Natural killer cell treated with Interleukin-12 subunit alpha and Interleukin-12 subunit beta and Interleukin-15 and Interleukin-18, amount 100 ng/mL, for 72 hours (primary cell): ENCODE data around the gene NFATC1. TPM values are rescaled to one million over a fixed set of nuclear protein-coding genes. Genes with fewer than 3 reads are reported as not detected.
"Not testable (repeated sequence)": the region's sequence is repeated elsewhere in the genome, so short reads cannot be mapped to it uniquely, and the experiment has no call there.

Experiments
- ATAC-seq, 2 donors: fragments of 150-1000 bp; cut with Tn5 transposase in 1 of 2; sonication (Bioruptor Pico), chemical (Tn5 transposase) in 1 of 2; 2 replicates each; pipeline ENCODE4 v1.10.0; 2021
- DNase-seq: peaks from one replicate; pipeline ENCODE4 v3.0.0; 2022; ENCODE audit warnings: low spot score
- H3K27ac Mint-ChIP-seq, 2 donors: 1 replicate in 1 of 2; 2 replicates in 1 of 2; pipeline ENCODE4 v1.8.0; 2022; ENCODE audit warnings: mixed read lengths in 2 of 2, mild to moderate bottlenecking in 1 of 2, moderate library complexity in 1 of 2
- H3K27me3 Mint-ChIP-seq, 2 donors: 1 replicate in 1 of 2; 2 replicates in 1 of 2; pipeline ENCODE4 v1.8.0; 2022; ENCODE audit warnings: mixed read lengths in 2 of 2
- H3K36me3 Mint-ChIP-seq: one replicate; pipeline ENCODE4 v1.8.0; 2022; ENCODE audit warnings: mixed read lengths
- H3K4me1 Mint-ChIP-seq, 2 donors: 1 replicate in 1 of 2; 2 replicates in 1 of 2; pipeline ENCODE4 v1.8.0; 2022; ENCODE audit warnings: low read depth in 2 of 2, mixed read lengths in 2 of 2, mild to moderate bottlenecking in 1 of 2
- H3K4me3 Mint-ChIP-seq: one replicate; pipeline ENCODE4 v1.8.0; 2022; ENCODE audit warnings: mixed read lengths
- H3K9me3 Mint-ChIP-seq: 2 replicates; pipeline ENCODE4 v1.8.0; 2022; ENCODE audit warnings: mixed read lengths
- total RNA-seq, 2 donors: library from RNA; stranded (reverse); gene quantifications; one replicate each; pipeline ENCODE4 v1.2.3, GENCODE V29; 2022

The NFATC1 gene
- total RNA-seq, 2 donors from 2014 or later, result 22.3 to 34.4 TPM

DNA sequence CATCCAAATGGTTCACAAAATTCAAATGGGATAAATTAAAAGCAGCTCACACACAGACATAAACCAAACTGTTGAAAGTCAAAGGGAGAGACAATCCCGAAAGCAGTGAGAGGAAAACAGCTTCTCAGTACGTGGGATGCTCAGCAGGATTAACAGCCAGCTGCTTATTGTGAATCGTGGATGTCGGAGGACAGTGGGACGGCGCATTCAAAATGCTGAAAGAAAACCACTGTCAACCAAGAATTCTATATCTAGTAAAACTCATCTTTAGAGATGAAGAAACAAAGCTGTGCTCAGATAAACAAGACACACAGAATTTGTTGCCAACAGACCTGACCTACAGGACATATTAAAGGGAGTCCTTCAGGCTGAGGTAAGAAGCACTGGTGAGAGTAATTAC is 102.9 kb downstream of the NFATC1 start:
- DNase-seq, result no peak
- peaks cover 39% of the 10 kb centered on the region for H3K36me3 Mint-ChIP-seq
- no peaks in the 10 kb centered on the region for H3K27me3 Mint-ChIP-seq

DNA sequence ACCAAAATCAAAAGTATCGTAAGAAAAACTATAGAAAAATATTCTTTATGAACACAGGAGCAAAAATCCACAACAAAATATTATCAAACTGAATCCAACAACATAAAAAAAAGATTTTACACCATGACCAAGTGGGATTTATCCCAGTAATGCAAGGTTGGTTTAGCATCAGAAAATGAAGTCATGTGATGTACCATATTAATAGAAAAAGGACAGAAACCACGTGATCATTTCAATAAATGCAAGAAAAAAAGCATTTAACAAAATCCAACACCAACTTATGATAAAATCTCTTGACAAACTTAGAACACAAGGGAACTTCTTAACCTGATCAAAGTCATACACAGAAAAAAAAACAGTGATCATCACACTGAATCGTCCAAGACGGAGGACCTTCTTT is 105.3 kb downstream of the NFATC1 start:
- no peak for DNase-seq
- no peak for ATAC-seq
- peaks cover 21% of the 10 kb centered on the region for H3K9me3 Mint-ChIP-seq
- peaks cover 8 to 12% of the 10 kb centered on the region in 2 donors for H3K4me1 Mint-ChIP-seq
- peaks cover 33% of the 10 kb centered on the region for H3K36me3 Mint-ChIP-seq
- no peak overlapping the region for H3K4me3 Mint-ChIP-seq
- H3K27ac Mint-ChIP-seq, result no peak overlapping the region
- no peaks in the 10 kb centered on the region for H3K27me3 Mint-ChIP-seq

More for the DNA sequence above, 102.9 kb downstream of the NFATC1 start:
- Mint-ChIP-seq H3K4me1 (peaks cover 0 to 6% of the 10 kb centered on the region in 2 donors), H3K27ac (no peak overlapping the region), H3K9me3 (peaks cover 24% of the 10 kb centered on the region), H3K4me3 (no peak overlapping the region)
- no peak for ATAC-seq

DNA sequence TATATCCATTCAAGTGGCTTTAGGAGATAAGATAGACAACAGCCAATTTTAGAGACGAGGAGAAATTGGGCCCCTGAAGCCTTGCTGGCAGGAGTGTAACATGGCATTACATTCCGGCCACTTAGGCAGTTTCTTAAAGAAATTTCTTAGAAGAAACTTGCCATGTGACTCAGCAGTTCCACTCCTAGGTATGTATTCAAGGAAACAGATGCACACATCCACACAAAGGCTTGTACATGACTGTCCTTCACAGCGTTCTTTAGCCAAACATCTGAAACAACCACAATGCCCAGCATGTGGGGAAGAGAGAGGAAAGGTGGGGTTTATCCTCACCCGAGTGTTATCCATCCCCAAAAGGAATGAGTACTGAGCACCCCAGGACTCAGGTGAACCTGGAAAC is 107.1 kb downstream of the NFATC1 start:
- Mint-ChIP-seq H3K4me1 (peaks cover 16 to 23% of the 10 kb centered on the region in 2 donors), H3K4me3 (no peak overlapping the region), H3K27me3 (no peaks in the 10 kb centered on the region), H3K36me3 (peaks cover 25% of the 10 kb centered on the region), H3K27ac (no peak overlapping the region), H3K9me3 (peaks cover 19% of the 10 kb centered on the region)
- DNase-seq, result no peak
- no peak for ATAC-seq

DNA sequence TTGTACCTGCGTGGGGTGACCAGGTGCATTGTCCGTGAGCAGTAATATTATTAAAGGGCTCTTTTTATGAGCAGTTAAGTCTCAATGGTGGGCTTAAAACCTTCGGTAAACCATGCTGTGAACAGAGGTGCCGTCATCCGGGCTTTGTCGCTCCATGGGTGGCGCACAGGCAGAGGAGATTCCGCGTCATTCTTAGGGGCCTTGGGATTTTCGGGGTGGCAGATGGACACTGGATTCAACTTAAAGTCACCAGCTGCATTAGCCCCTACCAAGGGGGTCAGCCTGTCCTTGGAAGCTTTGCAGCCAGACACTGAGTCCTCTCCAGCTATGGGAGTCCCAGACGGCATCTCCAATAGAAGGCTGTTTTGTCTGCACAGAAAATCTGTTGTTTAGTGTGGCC is 107.7 kb downstream of the NFATC1 start:
- Mint-ChIP-seq H3K27ac (no peak overlapping the region), H3K4me3 (no peak overlapping the region), H3K9me3 (peaks cover 13% of the 10 kb centered on the region), H3K27me3 (peaks cover 0 to 1% of the 10 kb centered on the region in 2 donors), H3K4me1 (peaks cover 23 to 29% of the 10 kb centered on the region in 2 donors), H3K36me3 (peaks cover 19% of the 10 kb centered on the region)
- DNase-seq (no peak), ATAC-seq (no peak)

DNA sequence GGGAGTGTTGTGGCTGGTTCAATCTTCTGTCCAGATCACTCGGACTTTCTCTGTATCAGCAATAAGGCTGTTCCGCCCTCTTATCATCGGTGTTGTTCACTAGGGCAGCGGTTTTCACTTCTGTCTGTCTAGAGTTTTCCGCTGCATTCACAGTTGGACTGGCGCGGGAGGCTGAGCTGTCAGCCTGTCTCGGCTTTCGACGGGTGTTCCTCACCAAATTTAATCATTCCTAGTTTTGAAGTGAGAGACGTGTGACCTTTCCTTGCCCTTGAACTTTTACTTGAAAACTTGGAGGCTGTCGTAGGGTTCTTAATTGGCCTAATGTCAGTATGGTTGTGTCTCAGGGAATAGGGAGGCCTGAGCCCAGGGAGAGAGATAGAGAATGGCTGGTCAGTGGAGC is 108.3 kb downstream of the NFATC1 start:
- peaks cover 0 to 6% of the 10 kb centered on the region in 2 donors for H3K27me3 Mint-ChIP-seq

DNA sequence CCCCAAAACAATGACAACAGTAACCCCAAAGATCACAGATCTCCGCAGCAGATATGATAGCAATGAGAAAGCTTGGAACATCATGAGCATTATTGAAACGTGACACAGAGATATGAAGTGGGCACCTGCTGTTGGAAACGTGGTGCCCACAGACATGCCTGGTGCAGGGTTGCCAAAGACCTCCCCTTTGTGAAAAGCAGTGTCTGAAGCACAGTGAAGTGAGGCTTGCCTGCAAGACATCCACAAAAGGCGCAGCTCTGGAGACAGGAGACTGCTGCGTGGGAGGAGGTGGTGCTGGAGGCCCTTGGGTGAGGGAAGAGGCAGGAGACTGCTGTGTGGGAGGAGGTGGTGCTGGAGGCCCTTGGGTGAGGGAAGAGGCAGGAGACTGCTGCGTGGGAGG is 108.8 kb downstream of the NFATC1 start:
- H3K9me3 Mint-ChIP-seq, H3K27ac Mint-ChIP-seq, H3K4me3 Mint-ChIP-seq, H3K36me3 Mint-ChIP-seq, H3K27me3 Mint-ChIP-seq, ATAC-seq, DNase-seq: not testable (repeated sequence)
- peaks cover 29 to 36% of the 10 kb centered on the region in 2 donors for H3K4me1 Mint-ChIP-seq

More for the DNA sequence above, 108.3 kb downstream of the NFATC1 start:
- H3K4me1 Mint-ChIP-seq, result peaks cover 29 to 36% of the 10 kb centered on the region in 2 donors
- H3K9me3 Mint-ChIP-seq, result peaks cover 8% of the 10 kb centered on the region
- DNase-seq (no peak), ATAC-seq (no peak)
- no peak overlapping the region for H3K27ac Mint-ChIP-seq
- H3K4me3 Mint-ChIP-seq, result no peak overlapping the region
- H3K36me3 Mint-ChIP-seq, result peaks cover 13% of the 10 kb centered on the region

DNA sequence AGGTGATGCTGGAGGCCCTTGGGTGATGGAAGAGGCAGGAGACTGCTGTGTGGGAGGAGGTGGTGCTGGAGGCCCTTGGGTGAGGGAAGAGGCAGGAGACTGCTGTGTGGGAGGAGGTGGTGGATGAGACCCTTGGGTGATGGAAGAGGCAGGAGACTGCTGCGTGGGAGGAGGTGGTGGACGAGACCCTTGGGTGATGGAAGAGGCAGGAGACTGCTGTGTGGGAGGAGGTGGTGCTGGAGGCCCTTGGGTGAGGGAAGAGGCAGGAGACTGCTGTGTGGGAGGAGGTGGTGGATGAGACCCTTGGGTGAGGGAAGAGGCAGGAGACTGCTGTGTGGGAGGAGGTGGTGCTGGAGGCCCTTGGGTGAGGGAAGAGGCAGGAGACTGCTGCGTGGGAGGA is 109.7 kb downstream of the NFATC1 start:
- not testable (repeated sequence) for ATAC-seq, H3K27ac Mint-ChIP-seq, H3K4me3 Mint-ChIP-seq, H3K27me3 Mint-ChIP-seq, H3K36me3 Mint-ChIP-seq, DNase-seq, H3K9me3 Mint-ChIP-seq
- H3K4me1 Mint-ChIP-seq, result peaks cover 29 to 36% of the 10 kb centered on the region in 2 donors

DNA sequence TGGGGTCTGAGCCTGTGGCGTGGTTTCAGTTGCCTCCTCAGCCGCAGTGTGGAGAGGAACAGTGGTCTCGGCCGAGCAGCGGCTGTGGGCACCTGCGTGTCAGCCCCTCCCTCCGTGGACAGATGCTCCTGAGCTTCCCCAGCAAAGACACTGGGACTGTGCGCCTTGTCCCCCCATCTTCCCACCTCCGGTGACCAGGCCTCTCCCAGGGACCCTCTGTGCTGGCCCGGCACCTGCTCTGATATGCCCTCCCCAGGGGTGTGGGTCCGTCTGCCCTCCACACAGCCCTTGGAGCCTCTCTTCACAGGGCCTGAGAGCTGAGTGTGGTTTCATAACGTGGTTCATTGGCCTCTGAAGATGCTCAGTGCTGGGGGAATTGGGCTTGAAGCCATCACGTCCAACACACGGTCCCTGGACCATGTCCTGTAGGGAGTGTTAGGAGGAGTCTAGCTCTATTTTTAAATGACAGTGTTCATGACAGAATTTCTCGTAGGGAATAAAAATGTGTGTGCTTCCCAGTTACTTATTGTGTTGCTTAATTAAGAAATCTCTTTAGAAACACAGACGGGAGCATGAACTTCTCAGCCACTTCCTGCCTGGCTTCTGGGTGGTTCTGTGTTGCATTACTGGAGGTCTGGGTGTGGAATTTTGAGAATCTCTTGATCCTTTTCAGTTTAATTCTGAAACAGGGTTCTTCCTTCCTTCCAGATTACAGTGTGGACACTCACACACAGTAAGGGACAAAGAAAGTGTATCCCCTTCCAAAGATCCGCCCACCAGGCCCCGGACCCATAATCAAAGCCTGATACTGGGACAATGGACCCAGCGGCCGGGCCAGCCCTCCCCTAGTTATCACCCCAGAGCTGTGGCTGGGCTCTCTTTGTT is 110.7 kb downstream of the NFATC1 start:
- Mint-ChIP-seq H3K9me3 (no peaks in the 10 kb centered on the region), H3K27ac (peak overlapping the region in 1 of 2 donors; percentile 76), H3K4me1 (peaks cover 29 to 36% of the 10 kb centered on the region in 2 donors), H3K27me3 (peaks cover 0 to 6% of the 10 kb centered on the region in 2 donors), H3K36me3 (no peaks in the 10 kb centered on the region), H3K4me3 (peak overlapping the region; percentile 34)
- no peak for DNase-seq
- ATAC-seq, result peak; percentile 7 to 54

DNA sequence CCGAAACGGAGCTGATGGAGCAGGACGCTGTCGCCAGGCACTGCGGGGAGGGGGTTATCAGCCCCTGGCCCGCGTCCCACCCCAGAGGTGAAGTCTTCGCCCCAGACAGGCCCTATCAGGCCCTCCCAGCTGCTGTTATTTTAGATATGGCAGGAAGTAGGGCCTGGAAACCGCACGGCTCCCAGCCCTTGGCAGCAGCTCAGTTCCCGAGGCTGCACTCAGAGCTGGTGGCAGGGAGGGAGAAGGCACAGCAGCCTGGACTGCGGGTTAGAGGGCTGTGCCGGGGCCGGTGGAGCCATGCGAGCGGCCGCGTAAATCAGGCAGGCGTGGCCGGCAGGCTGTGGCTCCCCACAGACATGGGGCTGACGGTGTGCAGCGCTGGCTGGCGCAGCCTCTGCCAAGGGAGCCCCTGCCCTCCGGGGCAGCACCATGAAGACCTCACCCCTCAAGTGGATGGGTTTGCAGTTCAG is 111.4 kb downstream of the NFATC1 start:
- Mint-ChIP-seq H3K4me3 (peak overlapping the region; percentile 59), H3K27me3 (peaks cover 0 to 6% of the 10 kb centered on the region in 2 donors), H3K36me3 (no peaks in the 10 kb centered on the region), H3K9me3 (no peaks in the 10 kb centered on the region), H3K27ac (peak overlapping the region in 1 of 2 donors; percentile 76), H3K4me1 (peaks cover 29 to 36% of the 10 kb centered on the region in 2 donors)
- ATAC-seq, result peak; percentile 28 to 66
- peak; percentile 61 for DNase-seq

DNA sequence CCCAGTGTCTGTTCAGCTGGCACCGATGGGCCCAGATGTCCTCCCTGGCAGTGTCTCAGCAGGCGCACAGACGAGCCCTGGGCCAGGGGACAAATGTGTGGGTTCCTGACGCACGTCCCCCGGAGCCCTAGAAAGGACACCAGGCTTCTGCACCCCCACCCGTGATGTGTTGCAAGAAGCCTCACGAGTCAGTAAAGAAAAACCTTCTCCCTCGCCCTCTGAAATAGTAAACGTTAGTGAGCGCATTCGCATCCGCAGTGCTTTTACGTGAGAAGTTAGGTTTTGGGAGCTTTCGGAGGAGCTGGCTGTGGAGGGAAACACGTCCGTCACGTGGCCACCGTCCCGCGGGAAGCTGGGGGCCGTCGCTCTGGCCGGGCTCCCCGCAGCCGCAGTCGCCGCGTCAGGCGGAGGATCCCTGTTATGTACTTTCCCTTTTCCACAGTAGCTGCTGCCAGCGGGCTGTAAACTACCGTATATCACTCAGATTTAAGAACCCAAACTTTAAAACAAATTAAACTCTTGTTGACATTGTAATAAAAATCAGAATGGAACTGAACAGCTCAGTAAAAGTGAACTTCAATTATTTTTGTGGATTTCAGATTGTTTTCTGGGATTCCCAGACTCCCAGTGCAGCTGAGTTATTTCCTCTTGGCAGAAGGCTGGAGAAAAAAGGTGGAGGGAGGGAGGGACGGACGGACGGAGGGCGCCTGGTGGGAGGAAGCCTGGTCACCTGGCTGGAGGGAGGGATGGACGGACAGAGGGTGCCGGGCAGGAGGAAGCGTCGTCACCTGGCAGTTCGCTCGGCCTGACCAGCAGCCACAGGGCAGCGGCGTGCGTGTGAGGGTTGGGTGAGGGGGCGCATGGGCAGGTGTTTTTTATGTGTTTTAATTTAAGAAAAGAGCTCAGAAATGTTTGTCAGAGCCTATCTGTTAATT is 112.1 kb downstream of the NFATC1 start:
- ATAC-seq (peak in 1 of 2 donors; percentile 24), DNase-seq (peak; percentile 61)
- H3K4me3 Mint-ChIP-seq, result peak overlapping the region; percentile 59
- H3K4me1 Mint-ChIP-seq, result peaks cover 29 to 36% of the 10 kb centered on the region in 2 donors
- H3K27ac Mint-ChIP-seq, result peak overlapping the region; percentile 12 to 76
- H3K36me3 Mint-ChIP-seq, result no peaks in the 10 kb centered on the region
- peaks cover 0 to 6% of the 10 kb centered on the region in 2 donors for H3K27me3 Mint-ChIP-seq
- H3K9me3 Mint-ChIP-seq, result no peaks in the 10 kb centered on the region

DNA sequence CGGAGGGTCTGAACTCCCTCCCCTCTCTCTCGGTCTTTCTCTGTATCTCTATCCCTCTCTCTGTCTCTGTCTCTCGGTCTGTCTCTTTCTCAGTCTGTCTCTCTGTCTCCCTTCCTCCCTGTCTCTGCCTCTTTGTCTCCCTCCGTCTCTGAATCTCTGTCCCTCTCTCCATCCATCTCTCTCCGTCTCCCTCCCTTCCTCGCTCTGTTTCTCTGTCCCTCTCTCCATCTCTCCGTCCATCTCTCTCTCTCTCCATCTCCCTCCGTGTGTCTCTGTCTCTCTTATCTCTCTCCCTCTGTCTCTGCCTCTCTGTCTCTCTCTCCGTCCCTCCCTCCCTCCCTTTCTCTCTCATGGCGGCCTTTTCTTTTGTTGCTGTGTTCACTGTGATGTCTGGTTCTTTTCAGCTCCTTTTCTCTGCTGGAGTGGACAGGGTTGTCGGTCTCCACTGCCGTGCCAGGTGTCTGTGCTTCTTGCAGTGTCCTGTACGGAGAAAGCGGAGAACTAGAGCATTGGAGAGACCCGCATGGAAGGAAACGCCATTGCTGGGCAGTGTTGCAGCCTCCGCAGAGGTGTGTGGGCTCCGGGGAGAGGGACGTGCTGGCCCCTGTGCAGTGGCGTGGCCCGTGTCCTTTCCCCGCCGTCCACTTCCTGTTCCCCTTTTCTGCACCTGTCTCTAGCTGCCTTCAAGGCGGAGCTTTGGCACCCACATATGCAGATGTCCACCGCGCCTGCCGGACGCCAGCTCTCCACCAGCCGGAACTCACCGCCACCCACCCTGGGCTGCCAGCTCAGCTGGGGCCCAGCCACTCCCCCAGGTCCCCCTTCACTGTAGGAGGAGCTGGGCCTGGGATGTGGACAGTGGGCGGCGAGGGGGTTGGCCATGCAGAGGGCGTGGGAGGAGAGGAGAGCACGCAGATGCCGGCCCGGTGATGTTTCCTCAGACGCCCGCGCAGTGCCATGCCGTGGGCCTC is 113.1 kb downstream of the NFATC1 start:
- peaks cover 0 to 6% of the 10 kb centered on the region in 2 donors for H3K27me3 Mint-ChIP-seq
- H3K36me3 Mint-ChIP-seq, result no peaks in the 10 kb centered on the region
- H3K4me1 Mint-ChIP-seq, result peaks cover 29 to 36% of the 10 kb centered on the region in 2 donors
- ATAC-seq (peak; percentile 24 to 66), DNase-seq (peak; percentile 6)
- H3K4me3 Mint-ChIP-seq, result peak overlapping the region; percentile 59
- peak overlapping the region; percentile 12 to 61 for H3K27ac Mint-ChIP-seq
- no peaks in the 10 kb centered on the region for H3K9me3 Mint-ChIP-seq

DNA sequence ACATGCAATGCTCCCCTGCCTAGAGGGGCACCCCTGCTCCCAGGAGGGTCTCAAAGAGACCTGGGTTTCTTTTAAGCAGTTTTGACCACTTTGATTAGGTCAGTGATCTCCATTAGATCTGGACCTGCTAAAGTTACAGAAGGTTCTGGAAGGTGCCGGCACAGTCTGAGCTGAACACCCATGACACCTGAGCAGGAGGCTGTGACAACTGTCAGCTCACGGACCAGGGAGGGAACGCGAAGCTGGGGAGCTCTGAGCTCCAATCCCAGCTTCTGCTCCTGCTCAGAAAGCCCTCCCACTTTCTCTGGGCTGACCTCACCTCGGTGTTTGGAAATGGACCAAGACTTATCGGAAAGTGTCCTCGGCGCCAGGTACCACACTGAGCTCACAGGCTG is 113.8 kb downstream of the NFATC1 start:
- Mint-ChIP-seq H3K9me3 (no peaks in the 10 kb centered on the region), H3K27me3 (peaks cover 0 to 6% of the 10 kb centered on the region in 2 donors), H3K4me1 (peaks cover 22 to 31% of the 10 kb centered on the region in 2 donors), H3K4me3 (no peak overlapping the region), H3K36me3 (no peaks in the 10 kb centered on the region), H3K27ac (no peak overlapping the region)
- ATAC-seq, result no peak
- DNase-seq, result peak; percentile 22
